AG10803 (cell line): ENCODE measurements around the gene VAPA.
A peak's percentile ranks its signal among the peaks of the same experiment; 100 is the strongest.

Experiments used
- DNase-seq: peaks from one replicate; pipeline ENCODE4 v3.0.0; 2010; ENCODE audit warnings: low read depth
- H3K4me3 ChIP-seq: 2 replicates; pipeline ENCODE4 v1.5.1; 2011; ENCODE audit warnings: mild to moderate bottlenecking, low read length, control low read depth
- TF ChIP-seq, protein P1 (sequence below): conservative IDR thresholded peaks from 2 replicates; pipeline ENCODE4 v1.5.1; 2011; ENCODE audit warnings: mild to moderate bottlenecking, low read length, control low read depth, inconsistent platforms

VAPA gene

DNA sequence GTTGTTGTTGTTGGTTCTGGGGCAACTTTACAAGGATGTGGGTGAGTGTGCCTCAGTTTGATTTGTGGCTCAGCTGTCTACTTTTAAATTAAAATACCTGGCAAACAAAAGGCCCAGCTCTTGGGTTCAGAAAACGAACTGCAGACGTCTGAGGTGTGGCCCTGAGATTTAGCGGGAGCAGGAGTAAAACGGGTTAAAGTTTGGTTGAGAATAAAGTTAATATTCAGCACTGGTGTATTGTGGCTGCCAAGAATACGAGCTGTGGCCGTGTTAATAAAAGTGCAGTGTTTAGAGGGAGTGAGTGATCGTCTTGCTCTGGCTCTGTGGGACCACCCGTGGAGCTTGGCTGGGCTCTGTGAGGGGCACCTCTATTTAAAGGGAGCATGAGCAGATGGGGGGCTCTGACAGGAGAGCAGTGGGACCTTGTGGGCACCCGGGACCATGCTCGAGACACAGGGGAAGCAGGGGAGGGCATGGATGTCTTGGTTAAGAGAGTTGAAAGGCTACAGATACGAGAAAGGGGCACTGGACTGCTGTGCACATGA lies 80.3 kb downstream of the VAPA start:
- TF ChIP-seq, protein P1, sequence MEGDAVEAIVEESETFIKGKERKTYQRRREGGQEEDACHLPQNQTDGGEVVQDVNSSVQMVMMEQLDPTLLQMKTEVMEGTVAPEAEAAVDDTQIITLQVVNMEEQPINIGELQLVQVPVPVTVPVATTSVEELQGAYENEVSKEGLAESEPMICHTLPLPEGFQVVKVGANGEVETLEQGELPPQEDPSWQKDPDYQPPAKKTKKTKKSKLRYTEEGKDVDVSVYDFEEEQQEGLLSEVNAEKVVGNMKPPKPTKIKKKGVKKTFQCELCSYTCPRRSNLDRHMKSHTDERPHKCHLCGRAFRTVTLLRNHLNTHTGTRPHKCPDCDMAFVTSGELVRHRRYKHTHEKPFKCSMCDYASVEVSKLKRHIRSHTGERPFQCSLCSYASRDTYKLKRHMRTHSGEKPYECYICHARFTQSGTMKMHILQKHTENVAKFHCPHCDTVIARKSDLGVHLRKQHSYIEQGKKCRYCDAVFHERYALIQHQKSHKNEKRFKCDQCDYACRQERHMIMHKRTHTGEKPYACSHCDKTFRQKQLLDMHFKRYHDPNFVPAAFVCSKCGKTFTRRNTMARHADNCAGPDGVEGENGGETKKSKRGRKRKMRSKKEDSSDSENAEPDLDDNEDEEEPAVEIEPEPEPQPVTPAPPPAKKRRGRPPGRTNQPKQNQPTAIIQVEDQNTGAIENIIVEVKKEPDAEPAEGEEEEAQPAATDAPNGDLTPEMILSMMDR, result no peak
- DNase-seq, result no peak
- H3K4me3 ChIP-seq, result no peak overlapping the region

DNA sequence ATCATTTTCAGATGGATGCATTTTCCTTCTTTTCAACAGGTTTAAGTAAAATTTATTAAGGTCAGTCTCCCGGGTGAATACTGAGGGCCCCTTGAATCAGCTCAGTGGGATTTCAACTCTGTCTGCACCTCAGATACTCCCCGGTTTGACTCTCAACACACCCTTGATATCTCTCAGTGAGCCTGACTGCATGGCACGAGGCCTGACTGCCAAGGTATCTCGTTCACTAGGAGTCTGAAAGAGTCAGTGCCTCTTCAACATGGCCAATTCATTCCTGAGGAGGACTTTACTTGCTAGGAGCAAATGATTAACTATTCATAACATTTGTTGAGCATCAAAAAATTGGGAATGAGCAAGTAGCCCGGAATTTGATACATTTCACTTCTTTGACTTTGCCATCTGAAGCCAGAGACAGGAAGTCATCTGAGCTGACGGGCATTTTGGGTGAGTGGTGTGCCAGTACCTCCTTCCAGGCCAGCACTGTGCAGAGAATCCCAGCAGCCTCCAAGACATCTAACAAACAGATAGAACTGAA lies 81.0 kb downstream of the VAPA start:
- no peak for DNase-seq
- no peak overlapping the region for H3K4me3 ChIP-seq
- TF ChIP-seq, protein P1, result no peak

DNA sequence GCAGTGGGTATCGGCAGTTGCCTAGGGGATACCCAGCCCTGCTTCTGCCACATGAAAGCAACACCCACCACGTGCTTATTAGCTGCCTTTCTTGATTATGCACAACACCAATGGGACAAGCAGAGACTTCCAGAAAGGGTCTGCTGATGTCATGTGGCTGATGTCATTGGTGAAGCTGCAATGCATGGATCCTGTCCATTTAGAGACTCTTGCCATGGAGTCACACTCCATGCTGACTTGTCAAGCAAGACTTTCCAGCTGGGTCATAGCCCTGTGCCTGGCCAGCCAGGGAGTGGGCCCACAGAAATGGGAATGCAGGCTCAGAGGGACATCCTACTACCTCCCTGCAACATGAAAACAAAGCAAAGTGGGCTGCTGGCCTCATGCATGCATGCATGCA lies 81.8 kb downstream of the VAPA start:
- TF ChIP-seq, protein P1, result no peak
- no peak overlapping the region for H3K4me3 ChIP-seq
- no peak for DNase-seq

DNA sequence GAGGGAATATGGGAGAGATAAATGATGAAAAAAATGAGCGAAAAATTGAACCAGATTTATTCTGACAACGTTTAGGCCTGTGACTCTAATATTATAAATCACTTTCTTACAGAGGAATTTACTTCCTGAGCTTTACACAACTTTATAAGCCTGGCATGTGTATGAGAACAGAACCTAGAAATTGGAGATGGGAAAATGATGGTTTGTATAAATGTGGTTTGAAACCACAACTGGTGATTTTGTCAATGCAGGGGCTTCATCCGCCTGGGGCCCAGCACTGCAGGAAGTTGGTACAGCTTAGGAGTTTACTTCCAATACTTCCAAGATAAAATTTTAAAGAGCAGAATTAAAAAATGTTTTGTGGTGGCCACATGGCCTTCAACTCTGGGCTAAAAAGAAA lies 82.3 kb downstream of the VAPA start:
- H3K4me3 ChIP-seq, result no peak overlapping the region
- DNase-seq, result peak; percentile 43
- TF ChIP-seq, protein P1, result no peak

DNA sequence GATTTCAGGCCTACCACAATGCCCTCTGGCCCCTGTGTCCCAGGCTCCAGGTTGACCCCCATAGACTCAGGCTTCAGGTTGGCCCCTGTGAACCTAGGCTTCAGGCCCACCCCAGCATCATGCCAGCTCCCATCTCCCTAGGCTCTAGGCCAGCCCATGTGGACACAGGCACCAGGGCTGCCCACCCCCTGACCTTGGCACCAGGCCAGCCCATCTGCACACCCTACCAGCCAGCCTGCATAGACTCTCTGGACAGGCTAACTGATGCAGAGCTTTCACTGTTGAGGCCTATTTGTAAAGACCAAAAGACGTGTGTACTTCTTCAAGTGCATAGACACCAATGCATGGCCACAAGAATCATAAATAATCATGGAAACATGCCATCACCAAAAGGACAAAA lies 83.9 kb downstream of the VAPA start:
- TF ChIP-seq, protein P1, result no peak
- no peak for DNase-seq
- H3K4me3 ChIP-seq, result no peak overlapping the region

DNA sequence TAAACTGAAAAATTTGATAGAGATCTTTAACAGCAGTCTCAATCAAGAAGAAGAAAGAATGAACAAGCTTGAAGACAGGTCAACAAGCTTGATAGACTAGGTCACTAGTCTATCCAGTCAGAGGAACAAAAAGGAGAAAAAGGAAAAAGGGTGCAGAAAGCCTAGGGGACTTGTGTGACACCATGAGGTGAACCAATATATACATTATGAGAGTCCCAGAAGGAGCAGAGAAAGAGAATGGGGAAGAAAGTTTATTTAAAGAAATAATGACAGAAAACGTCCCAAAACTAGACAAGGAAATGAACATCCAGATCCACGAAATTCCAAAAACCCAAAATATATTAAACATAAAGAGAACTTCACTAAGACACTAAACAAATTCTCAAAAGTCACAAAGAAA lies 84.5 kb downstream of the VAPA start:
- no peak for DNase-seq
- no peak overlapping the region for H3K4me3 ChIP-seq
- TF ChIP-seq, protein P1, result no peak

DNA sequence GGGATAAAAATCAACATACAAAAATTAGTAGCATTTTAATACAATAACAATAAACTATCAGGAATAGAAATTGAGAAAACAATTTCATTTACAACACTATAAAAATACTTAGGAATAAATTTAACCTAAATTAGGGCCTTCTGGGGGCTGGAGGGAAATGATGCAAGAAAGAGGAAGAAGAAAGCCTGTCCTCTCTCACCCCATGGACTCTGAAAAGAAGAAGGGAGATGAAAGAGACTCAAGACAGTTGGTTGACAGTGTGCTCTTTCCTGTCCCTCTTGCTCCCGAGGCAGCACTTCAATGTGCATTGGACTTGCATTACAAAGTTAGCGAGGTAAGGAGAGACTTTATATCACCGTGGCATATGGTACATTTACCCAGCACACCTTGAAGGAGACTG lies 88.5 kb downstream of the VAPA start:
- no peak overlapping the region for H3K4me3 ChIP-seq
- TF ChIP-seq, protein P1, result no peak
- no peak for DNase-seq
